Erythroblast (primary cell): ENCODE measurements around the gene UBAC2.

ENCODE experiments used
- GATA1 ChIP-seq: IDR thresholded peaks from 2 replicates; pipeline ENCODE4 v1.6.1; 2011; ENCODE audit warnings: low read depth, mild to moderate bottlenecking, control low read depth, low read length, moderate library complexity
- POLR2A ChIP-seq: IDR thresholded peaks from 2 replicates; pipeline ENCODE4 v1.6.1; 2011; ENCODE audit warnings: mild to moderate bottlenecking, low read length

DNA sequence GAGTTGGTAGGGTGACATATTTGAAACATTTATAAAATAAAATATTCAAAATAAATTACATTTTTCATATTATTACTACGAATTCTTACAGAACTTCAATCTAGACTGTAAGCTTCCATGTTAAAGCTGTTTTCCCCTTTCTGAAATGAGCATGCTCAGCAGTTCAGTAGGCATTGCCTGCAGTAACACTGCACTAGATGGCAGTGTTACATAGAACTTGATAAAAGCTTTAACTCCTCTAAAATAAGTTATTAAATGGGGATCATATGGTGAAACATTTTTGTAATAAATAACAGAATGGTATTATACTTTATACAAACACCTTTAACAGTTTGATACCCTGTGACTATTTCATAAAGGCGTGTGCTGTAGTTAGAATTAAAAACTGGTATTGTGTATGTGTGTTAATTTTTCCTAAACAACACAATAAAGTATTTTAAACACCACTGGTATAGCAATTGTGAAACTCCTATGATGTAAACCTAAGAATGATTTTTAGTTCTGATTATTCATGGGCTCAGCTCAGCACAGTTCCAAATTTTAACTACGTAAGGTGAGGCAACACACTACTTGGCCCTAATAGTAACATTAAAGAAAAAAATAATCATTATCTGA is 69.1 kb downstream of the UBAC2 start:
- no peak for TF ChIP-seq POLR2A
- no peak for TF ChIP-seq GATA1
